WTC11 (cell line): ENCODE results near the gene ZNF142.

ENCODE experiments used
- CREB1 ChIP-seq: sonication (generic); formaldehyde crosslinking; IDR thresholded peaks from 2 replicates; pipeline ENCODE4 v1.8.0; 2023; ENCODE audit warnings: mild to moderate bottlenecking, missing genetic modification reagents
- CREM ChIP-seq: sonication (generic); formaldehyde crosslinking; IDR thresholded peaks from 2 replicates; pipeline ENCODE4 v1.8.1; 2022; ENCODE audit warnings: mild to moderate bottlenecking, missing genetic modification reagents, moderate library complexity
- NR2C2 ChIP-seq: sonication (generic); formaldehyde crosslinking; IDR thresholded peaks from 2 replicates; pipeline ENCODE4 v1.8.0; 2022; ENCODE audit warnings: mild to moderate bottlenecking, missing genetic modification reagents
- NR3C1 ChIP-seq: sonication (generic); formaldehyde crosslinking; conservative IDR thresholded peaks from 2 replicates; pipeline ENCODE4 v1.8.1; 2023; ENCODE audit warnings: low read depth, mild to moderate bottlenecking, missing genetic modification reagents
- TF ChIP-seq, protein P1 (sequence below): fragments of 200-600 bp; IDR thresholded peaks from 2 replicates; pipeline ENCODE4 v1.8.0; 2022; ENCODE audit warnings: antibody characterized with exemption
- TF ChIP-seq, protein P2 (sequence below): sonication (generic); formaldehyde crosslinking; conservative IDR thresholded peaks from 2 replicates; pipeline ENCODE4 v1.8.1; 2022; ENCODE audit warnings: mild to moderate bottlenecking, missing genetic modification reagents
- TF ChIP-seq, protein P3 (sequence below): sonication (generic); formaldehyde crosslinking; IDR thresholded peaks from 2 replicates; pipeline ENCODE4 v1.8.1; 2023; ENCODE audit warnings: mild to moderate bottlenecking, missing genetic modification reagents
- TF ChIP-seq, protein P4 (sequence below): sonication (generic); formaldehyde crosslinking; IDR thresholded peaks from 2 replicates; pipeline ENCODE4 v1.8.0; 2023; ENCODE audit warnings: mild to moderate bottlenecking, missing genetic modification reagents

DNA sequence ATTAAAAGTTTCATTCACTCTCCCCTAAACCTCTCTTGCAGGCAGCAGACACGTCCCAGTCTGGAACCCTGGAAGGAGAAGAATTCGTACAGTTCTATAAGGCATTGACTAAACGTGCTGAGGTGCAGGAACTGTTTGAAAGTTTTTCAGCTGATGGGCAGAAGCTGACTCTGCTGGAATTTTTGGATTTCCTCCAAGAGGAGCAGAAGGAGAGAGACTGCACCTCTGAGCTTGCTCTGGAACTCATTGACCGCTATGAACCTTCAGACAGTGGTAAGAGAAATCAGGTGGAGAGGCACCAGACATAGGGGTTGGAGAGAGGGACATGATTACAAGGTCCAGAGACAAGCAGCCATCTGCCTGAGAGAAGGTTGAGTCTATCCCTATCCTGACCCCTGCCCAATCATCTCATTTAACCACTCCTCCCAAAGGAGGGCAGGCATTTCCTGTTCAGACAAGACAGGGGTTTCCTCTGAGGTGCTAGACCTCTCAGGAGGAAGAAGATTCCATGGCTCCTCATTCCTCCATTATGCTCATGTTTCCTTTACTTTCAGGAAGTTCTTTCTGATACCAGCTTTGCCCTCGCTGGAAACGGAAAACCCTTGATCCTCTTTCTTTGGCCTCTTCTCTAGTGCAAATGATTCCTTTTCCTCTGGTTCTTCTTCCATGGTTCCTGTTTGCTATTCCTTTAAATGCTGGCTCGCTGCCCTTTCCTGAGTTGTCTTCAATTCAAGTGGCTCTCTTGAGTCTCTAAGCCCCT is 36.6 kb downstream of the ZNF142 start:
- TF ChIP-seq, protein P1, sequence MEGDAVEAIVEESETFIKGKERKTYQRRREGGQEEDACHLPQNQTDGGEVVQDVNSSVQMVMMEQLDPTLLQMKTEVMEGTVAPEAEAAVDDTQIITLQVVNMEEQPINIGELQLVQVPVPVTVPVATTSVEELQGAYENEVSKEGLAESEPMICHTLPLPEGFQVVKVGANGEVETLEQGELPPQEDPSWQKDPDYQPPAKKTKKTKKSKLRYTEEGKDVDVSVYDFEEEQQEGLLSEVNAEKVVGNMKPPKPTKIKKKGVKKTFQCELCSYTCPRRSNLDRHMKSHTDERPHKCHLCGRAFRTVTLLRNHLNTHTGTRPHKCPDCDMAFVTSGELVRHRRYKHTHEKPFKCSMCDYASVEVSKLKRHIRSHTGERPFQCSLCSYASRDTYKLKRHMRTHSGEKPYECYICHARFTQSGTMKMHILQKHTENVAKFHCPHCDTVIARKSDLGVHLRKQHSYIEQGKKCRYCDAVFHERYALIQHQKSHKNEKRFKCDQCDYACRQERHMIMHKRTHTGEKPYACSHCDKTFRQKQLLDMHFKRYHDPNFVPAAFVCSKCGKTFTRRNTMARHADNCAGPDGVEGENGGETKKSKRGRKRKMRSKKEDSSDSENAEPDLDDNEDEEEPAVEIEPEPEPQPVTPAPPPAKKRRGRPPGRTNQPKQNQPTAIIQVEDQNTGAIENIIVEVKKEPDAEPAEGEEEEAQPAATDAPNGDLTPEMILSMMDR: no peak
- TF ChIP-seq, protein P2, sequence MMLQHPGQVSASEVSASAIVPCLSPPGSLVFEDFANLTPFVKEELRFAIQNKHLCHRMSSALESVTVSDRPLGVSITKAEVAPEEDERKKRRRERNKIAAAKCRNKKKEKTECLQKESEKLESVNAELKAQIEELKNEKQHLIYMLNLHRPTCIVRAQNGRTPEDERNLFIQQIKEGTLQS (CRISPR knock-in tag): no peak
- no peak for TF ChIP-seq CREM (CRISPR knock-in tag)
- TF ChIP-seq, protein P3, sequence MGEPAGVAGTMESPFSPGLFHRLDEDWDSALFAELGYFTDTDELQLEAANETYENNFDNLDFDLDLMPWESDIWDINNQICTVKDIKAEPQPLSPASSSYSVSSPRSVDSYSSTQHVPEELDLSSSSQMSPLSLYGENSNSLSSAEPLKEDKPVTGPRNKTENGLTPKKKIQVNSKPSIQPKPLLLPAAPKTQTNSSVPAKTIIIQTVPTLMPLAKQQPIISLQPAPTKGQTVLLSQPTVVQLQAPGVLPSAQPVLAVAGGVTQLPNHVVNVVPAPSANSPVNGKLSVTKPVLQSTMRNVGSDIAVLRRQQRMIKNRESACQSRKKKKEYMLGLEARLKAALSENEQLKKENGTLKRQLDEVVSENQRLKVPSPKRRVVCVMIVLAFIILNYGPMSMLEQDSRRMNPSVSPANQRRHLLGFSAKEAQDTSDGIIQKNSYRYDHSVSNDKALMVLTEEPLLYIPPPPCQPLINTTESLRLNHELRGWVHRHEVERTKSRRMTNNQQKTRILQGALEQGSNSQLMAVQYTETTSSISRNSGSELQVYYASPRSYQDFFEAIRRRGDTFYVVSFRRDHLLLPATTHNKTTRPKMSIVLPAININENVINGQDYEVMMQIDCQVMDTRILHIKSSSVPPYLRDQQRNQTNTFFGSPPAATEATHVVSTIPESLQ (CRISPR knock-in tag): no peak
- TF ChIP-seq NR3C1 (CRISPR knock-in tag): no peak
- TF ChIP-seq, protein P4, sequence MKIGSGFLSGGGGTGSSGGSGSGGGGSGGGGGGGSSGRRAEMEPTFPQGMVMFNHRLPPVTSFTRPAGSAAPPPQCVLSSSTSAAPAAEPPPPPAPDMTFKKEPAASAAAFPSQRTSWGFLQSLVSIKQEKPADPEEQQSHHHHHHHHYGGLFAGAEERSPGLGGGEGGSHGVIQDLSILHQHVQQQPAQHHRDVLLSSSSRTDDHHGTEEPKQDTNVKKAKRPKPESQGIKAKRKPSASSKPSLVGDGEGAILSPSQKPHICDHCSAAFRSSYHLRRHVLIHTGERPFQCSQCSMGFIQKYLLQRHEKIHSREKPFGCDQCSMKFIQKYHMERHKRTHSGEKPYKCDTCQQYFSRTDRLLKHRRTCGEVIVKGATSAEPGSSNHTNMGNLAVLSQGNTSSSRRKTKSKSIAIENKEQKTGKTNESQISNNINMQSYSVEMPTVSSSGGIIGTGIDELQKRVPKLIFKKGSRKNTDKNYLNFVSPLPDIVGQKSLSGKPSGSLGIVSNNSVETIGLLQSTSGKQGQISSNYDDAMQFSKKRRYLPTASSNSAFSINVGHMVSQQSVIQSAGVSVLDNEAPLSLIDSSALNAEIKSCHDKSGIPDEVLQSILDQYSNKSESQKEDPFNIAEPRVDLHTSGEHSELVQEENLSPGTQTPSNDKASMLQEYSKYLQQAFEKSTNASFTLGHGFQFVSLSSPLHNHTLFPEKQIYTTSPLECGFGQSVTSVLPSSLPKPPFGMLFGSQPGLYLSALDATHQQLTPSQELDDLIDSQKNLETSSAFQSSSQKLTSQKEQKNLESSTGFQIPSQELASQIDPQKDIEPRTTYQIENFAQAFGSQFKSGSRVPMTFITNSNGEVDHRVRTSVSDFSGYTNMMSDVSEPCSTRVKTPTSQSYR: no peak
- no peak for TF ChIP-seq NR2C2 (CRISPR knock-in tag)
- no peak for TF ChIP-seq CREB1 (CRISPR knock-in tag)
